ENCODE measurements around the gene CYP2S1.
A peak's percentile ranks its signal among the peaks of the same experiment; 100 is the strongest.
"Not testable (repeated sequence)": the region's sequence is repeated elsewhere in the genome, so short reads cannot be mapped to it uniquely, and the experiment has no call there.

Gene CYP2S1

GRCh38 chr19:41192574-41193429 lies at the start of gene CYP2S1:
CYP2S1 (plus strand) TSS chr19:41193219; CDS start chr19:41193265, 46 bp downstream.
- peak; percentile 28 for DNase-seq

- DNase-seq: peak; percentile 77
These were observed 48.6 kb upstream of the CYP2S1 start for GRCh38 chr19:41144403-41144802.

- no peak for DNase-seq
These were observed 43.2 kb upstream of the CYP2S1 start for GRCh38 chr19:41149831-41150230.

- DNase-seq: not testable (repeated sequence)
These were observed 42.0 kb upstream of the CYP2S1 start for GRCh38 chr19:41150986-41151385.

GRCh38 chr19:41154060-41154459 lies 39.0 kb upstream of the CYP2S1 start:
- DNase-seq: no peak

- DNase-seq: no peak
These were observed 36.8 kb upstream of the CYP2S1 start for GRCh38 chr19:41156207-41156606.

GRCh38 chr19:41159881-41160280 lies 33.1 kb upstream of the CYP2S1 start:
- DNase-seq: no peak

- no peak for DNase-seq
These were observed 31.1 kb upstream of the CYP2S1 start for GRCh38 chr19:41161903-41162302.

- no peak for DNase-seq
These were observed 25.8 kb upstream of the CYP2S1 start for GRCh38 chr19:41166944-41167804.

- DNase-seq: no peak
These were observed 20.5 kb upstream of the CYP2S1 start for GRCh38 chr19:41172297-41173164.

GRCh38 chr19:41174297-41174928 lies 18.6 kb upstream of the CYP2S1 start:
- DNase-seq: no peak

- peak; percentile 90 for DNase-seq
These were observed 16.9 kb upstream of the CYP2S1 start for GRCh38 chr19:41175801-41176777.

- not testable (repeated sequence) for DNase-seq
These were observed 12.8 kb upstream of the CYP2S1 start for GRCh38 chr19:41180173-41180572.

GRCh38 chr19:41186971-41187883 lies 5.8 kb upstream of the CYP2S1 start:
- DNase-seq: no peak

GRCh38 chr19:41187884-41188279 lies 5.1 kb upstream of the CYP2S1 start:
- DNase-seq: no peak

- DNase-seq: no peak
These were observed 3.5 kb upstream of the CYP2S1 start for GRCh38 chr19:41189425-41190065.

- no peak for DNase-seq
These were observed 574 bp downstream of the CYP2S1 start for GRCh38 chr19:41193430-41194156.

- DNase-seq: no peak
These were observed 1.1 kb downstream of the CYP2S1 start for GRCh38 chr19:41194157-41194552.

Data from EL (cell line).